OCI-LY7 (cell line): Measurements from ENCODE around the gene FGGY. TPM values are rescaled to one million over a fixed set of nuclear protein-coding genes. Genes with fewer than 3 reads are reported as not detected.

Experiments
- BruUV-seq: library from RNA; stranded (reverse); fragments of 400-500 nt; replicated peaks from 2 replicates; lab custom pipeline; 2021; lab: Mats Ljungman, UMichigan
- CTCF ChIA-PET: fragments of 300-600 bp; sonication (Branson Sonifier 250); formaldehyde crosslinking; loops from one replicate; lab custom pipeline; 2022; ENCODE audit warnings: antibody characterized with exemption; ENCODE audit not compliant: unreplicated experiment; lab: Charles Lee
- POLR2A ChIA-PET: fragments of 300-600 bp; sonication (Branson Sonifier 250); formaldehyde crosslinking; loops from one replicate; lab custom pipeline; 2022; ENCODE audit warnings: antibody characterized with exemption; lab: Charles Lee
- DNase-seq: peaks from one replicate; pipeline ENCODE4 v3.0.0-alpha.2; 2015; ENCODE audit warnings: low spot score
- H2AFZ ChIP-seq: fragments of 200-600 bp; sonication (generic), shearing (Covaris generic); 2 replicates; pipeline ENCODE4 v1.6.1; 2014; ENCODE audit warnings: mild to moderate bottlenecking, antibody characterized with exemption, low read length, moderate library complexity
- H3K27ac ChIP-seq: fragments of 200-600 bp; sonication (generic); 2 replicates; pipeline ENCODE4 v1.5.1; 2014; ENCODE audit warnings: mixed run types, low read depth, mild to moderate bottlenecking, moderate library complexity, low read length, inconsistent platforms; ENCODE audit not compliant: poor library complexity, severe bottlenecking
- H3K36me3 ChIP-seq: fragments of 200-600 bp; sonication (generic); 2 replicates; pipeline ENCODE4 v1.6.1; 2014; ENCODE audit warnings: mild to moderate bottlenecking, antibody characterized with exemption, low read length, moderate library complexity, mixed read lengths; ENCODE audit not compliant: insufficient read depth
- H3K4me1 ChIP-seq: fragments of 200-600 bp; sonication (generic); 2 replicates; pipeline ENCODE4 v1.5.1; 2014; ENCODE audit warnings: mild to moderate bottlenecking, low read length; ENCODE audit not compliant: insufficient read depth, poor library complexity, severe bottlenecking
- H3K4me2 ChIP-seq: fragments of 200-600 bp; sonication (generic); 2 replicates; pipeline ENCODE4 v1.6.1; 2014; ENCODE audit warnings: mild to moderate bottlenecking, low read length
- H3K4me3 ChIP-seq: fragments of 200-600 bp; sonication (generic); 2 replicates; pipeline ENCODE4 v1.5.1; 2014; ENCODE audit warnings: mild to moderate bottlenecking, low read depth, low read length; ENCODE audit not compliant: poor library complexity, severe bottlenecking
- H3K79me2 ChIP-seq: fragments of 200-600 bp; sonication (generic); 2 replicates; pipeline ENCODE4 v1.6.1; 2016; ENCODE audit warnings: low read depth, mild to moderate bottlenecking, low read length, moderate library complexity, mixed read lengths; ENCODE audit not compliant: insufficient read depth
- H3K9me2 ChIP-seq: fragments of 200-600 bp; sonication (generic); 2 replicates; pipeline ENCODE4 v1.6.1; 2016; ENCODE audit warnings: mild to moderate bottlenecking, low read length, mixed read lengths; ENCODE audit not compliant: insufficient read depth
- H3K9me3 ChIP-seq: fragments of 200-600 bp; sonication (generic); 2 replicates; pipeline ENCODE4 v1.6.1; 2014; ENCODE audit warnings: mild to moderate bottlenecking, mixed run types, low read length, mixed read lengths
- H4K20me1 ChIP-seq: fragments of 200-600 bp; sonication (generic); 2 replicates; pipeline ENCODE4 v1.6.1; 2014; ENCODE audit warnings: mild to moderate bottlenecking, antibody characterized with exemption, low read length, moderate library complexity, mixed read lengths; ENCODE audit not compliant: insufficient read depth
- CTCF ChIP-seq: fragments of 200-600 bp; sonication (generic); conservative IDR thresholded peaks from 2 replicates; pipeline ENCODE4 v1.5.1; 2014; ENCODE audit warnings: mild to moderate bottlenecking, antibody characterized with exemption, low read length, moderate library complexity, mixed read lengths
- EZH2phosphoT487 ChIP-seq: fragments of 200-600 bp; sonication (generic); IDR thresholded peaks from 2 replicates; pipeline ENCODE4 v1.6.1; 2018; ENCODE audit warnings: low read depth, borderline replicate concordance, mild to moderate bottlenecking, mixed run types, antibody characterized with exemption, low read length, moderate library complexity, mixed read lengths
- intact Hi-C: fragments of 100-400 bp; cut with micrococcal nuclease; formaldehyde crosslinking; loops from one replicate; pipeline ENCODE4 v1.10.0; 2022; ENCODE audit not compliant: unreplicated experiment
- total RNA-seq, 2 experiments: library from RNA; depleted of rRNA in 1 of 2; stranded (reverse); fragments of >200 nt in 1 of 2; shearing (Covaris generic) in 1 of 2; gene quantifications; 2 replicates each; pipeline ENCODE4 v1.2.3, GENCODE V29; 2014 to 2022

Gene FGGY
- total RNA-seq, 2 experiments from 2014 or later, result 0.63 to 4.5 TPM

DNA sequence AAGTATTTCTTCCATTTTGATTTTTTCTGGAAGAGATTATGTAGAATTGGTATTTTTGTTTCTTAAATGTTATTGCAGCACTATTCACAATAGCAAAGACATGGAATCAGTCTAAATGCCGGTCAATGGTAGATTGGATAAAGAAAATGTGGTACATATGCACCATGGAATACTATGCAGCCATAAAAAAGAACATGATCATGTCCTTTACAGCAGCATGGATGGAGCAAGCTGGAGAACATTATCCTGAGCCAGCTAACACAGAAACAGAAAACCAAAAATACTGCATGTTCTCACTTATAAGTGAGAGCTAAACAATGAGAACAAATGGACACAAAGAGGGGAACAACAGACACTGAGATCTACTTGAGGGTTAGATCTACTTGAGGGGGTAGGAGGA, 5.4 kb downstream of the FGGY start:
- no peak for DNase-seq

DNA sequence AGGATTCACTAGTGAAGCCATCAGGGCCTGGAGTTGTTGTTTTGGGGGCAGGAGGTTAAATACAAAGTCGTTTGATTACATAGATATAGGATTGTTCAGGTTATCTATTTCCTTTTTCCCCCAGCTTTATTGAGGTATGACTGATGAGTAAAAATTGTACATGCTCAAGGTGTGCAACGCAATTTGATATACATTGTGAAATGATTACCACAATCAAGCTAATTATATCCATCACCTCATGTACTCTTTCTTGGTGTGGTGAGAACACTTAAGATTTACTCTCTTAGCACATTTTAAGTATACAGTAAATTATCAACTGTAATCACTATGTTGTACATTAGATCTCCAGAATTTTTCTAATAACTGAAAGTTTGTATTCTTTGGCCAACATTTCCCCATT, 6.0 kb downstream of the FGGY start:
- no TSS peak for BruUV-seq
- TF ChIP-seq CTCF, result no peak
- TF ChIP-seq EZH2phosphoT487, result no peak
- no peak overlapping the region for H3K4me3 ChIP-seq
- H3K4me1 ChIP-seq, result no peaks in the 10 kb centered on the region
- no peak overlapping the region for H2AFZ ChIP-seq
- H3K9me3 ChIP-seq, result no peaks in the 10 kb centered on the region
- intact Hi-C loops, result no loop called here
- H3K9me2 ChIP-seq, result no peaks in the 10 kb centered on the region
- no peaks in the 10 kb centered on the region for H4K20me1 ChIP-seq
- no peaks in the 10 kb centered on the region for H3K79me2 ChIP-seq
- CTCF ChIA-PET, result no interaction called here
- no peak overlapping the region for H3K27ac ChIP-seq
- H3K4me2 ChIP-seq, result no peak overlapping the region
- DNase-seq, result no peak
- no peaks in the 10 kb centered on the region for H3K36me3 ChIP-seq
- POLR2A ChIA-PET, result interaction anchor here (0.7 kb wide), 1 partner anchor 44 kb away, joined by 4 read pairs; no protein-coding TSS in a partner anchor

More for the DNA sequence above, 5.4 kb downstream of the FGGY start:
- Histone ChIP-seq H2AFZ (no peak overlapping the region), H4K20me1 (no peaks in the 10 kb centered on the region), H3K79me2 (no peaks in the 10 kb centered on the region), H3K4me3 (no peak overlapping the region), H3K4me2 (no peak overlapping the region), H3K9me3 (no peaks in the 10 kb centered on the region), H3K4me1 (no peaks in the 10 kb centered on the region), H3K36me3 (no peaks in the 10 kb centered on the region), H3K9me2 (no peaks in the 10 kb centered on the region), H3K27ac (no peak overlapping the region)
- POLR2A ChIA-PET, result interaction anchor here (0.6 kb wide), 2 partner anchors 43 to 52 kb away, joined by 3 to 5 read pairs; no protein-coding TSS in a partner anchor
- BruUV-seq, result no TSS peak
- TF ChIP-seq EZH2phosphoT487 (no peak), CTCF (no peak)
- intact Hi-C loops, result no loop called here
- CTCF ChIA-PET, result no interaction called here

DNA sequence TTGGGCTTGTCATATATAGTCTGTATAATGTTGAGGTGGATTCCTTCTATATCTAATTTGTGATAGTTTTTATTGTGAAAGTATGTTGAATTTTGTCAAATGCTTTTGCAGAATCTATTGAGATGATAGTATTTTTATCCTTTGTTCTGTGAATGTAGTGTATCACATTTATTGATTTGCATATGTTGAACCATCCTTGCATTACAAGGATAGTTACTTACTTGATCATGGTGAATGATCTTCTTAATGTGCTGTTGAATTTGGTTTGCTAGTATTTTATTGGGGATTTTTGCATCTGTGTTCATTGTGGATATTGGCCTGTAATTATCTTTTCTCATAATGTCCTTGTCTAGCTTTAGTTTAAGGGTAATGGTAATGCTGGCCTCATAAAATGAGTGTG, 8.3 kb downstream of the FGGY start:
- DNase-seq, result no peak
- no peaks in the 10 kb centered on the region for H3K4me1 ChIP-seq
- H3K36me3 ChIP-seq, result no peaks in the 10 kb centered on the region
- no peaks in the 10 kb centered on the region for H3K9me3 ChIP-seq
- POLR2A ChIA-PET, result no interaction called here
- CTCF ChIA-PET, result no interaction called here
- H3K4me3 ChIP-seq, result no peak overlapping the region
- H3K4me2 ChIP-seq, result no peak overlapping the region
- H3K27ac ChIP-seq, result no peak overlapping the region
- no peak for TF ChIP-seq CTCF
- TF ChIP-seq EZH2phosphoT487, result no peak
- intact Hi-C loops, result no loop called here
- no peaks in the 10 kb centered on the region for H3K9me2 ChIP-seq
- BruUV-seq, result no TSS peak
- no peak overlapping the region for H2AFZ ChIP-seq
- no peaks in the 10 kb centered on the region for H3K79me2 ChIP-seq
- H4K20me1 ChIP-seq, result no peaks in the 10 kb centered on the region
